ENCODE results near the gene CUZD1. TPM values are rescaled to one million over a fixed set of nuclear protein-coding genes. Genes with fewer than 3 reads are reported as not detected.

Gene CUZD1
- total RNA-seq, 2 experiments from 2014 or later, result 2.8 to 3.6 TPM

GRCh38 chr10:122849090-122849489 is 3.4 kb upstream of the CUZD1 start:
- peaks cover 16% of the 10 kb centered on the region for H3K4me1 Mint-ChIP-seq
- H3K4me3 Mint-ChIP-seq, result no peak overlapping the region
- H3K27me3 Mint-ChIP-seq, result no peaks in the 10 kb centered on the region
- H3K9me3 Mint-ChIP-seq (ENCODE audit: low read depth), result peaks cover 3% of the 10 kb centered on the region
- CTCF ChIA-PET, result no interaction called here
- no peak overlapping the region for H3K27ac Mint-ChIP-seq
- DNase-seq (no peak), ATAC-seq (no peak)
- H3K36me3 Mint-ChIP-seq, result peaks cover 64% of the 10 kb centered on the region

- no peak for DNase-seq
- Mint-ChIP-seq H3K27ac (no peak overlapping the region), H3K27me3 (no peaks in the 10 kb centered on the region), H3K36me3 (peaks cover 59% of the 10 kb centered on the region), H3K4me1 (peaks cover 7% of the 10 kb centered on the region), H3K4me3 (no peak overlapping the region), H3K9me3 (ENCODE audit: low read depth) (peaks cover 3% of the 10 kb centered on the region)
- no peak for ATAC-seq
- CTCF ChIA-PET, result no interaction called here
Observed at GRCh38 chr10:122847782-122848604, 2.3 kb upstream of the CUZD1 start.

GRCh38 chr10:122844146-122844545 is 1.5 kb downstream of the CUZD1 start:
- ATAC-seq (no peak), DNase-seq (no peak)
- peaks cover 5% of the 10 kb centered on the region for H3K4me1 Mint-ChIP-seq
- CTCF ChIA-PET, result no interaction called here
- peaks cover 53% of the 10 kb centered on the region for H3K36me3 Mint-ChIP-seq
- H3K4me3 Mint-ChIP-seq, result no peak overlapping the region
- H3K9me3 Mint-ChIP-seq (ENCODE audit: low read depth), result peaks cover 3% of the 10 kb centered on the region
- no peaks in the 10 kb centered on the region for H3K27me3 Mint-ChIP-seq
- H3K27ac Mint-ChIP-seq, result no peak overlapping the region

- Mint-ChIP-seq H3K27ac (no peak overlapping the region), H3K4me3 (no peak overlapping the region), H3K36me3 (peaks cover 63% of the 10 kb centered on the region), H3K9me3 (ENCODE audit: low read depth) (peaks cover 2% of the 10 kb centered on the region), H3K27me3 (no peaks in the 10 kb centered on the region), H3K4me1 (no peaks in the 10 kb centered on the region)
- CTCF ChIA-PET, result no interaction called here
- DNase-seq (no peak), ATAC-seq (no peak)
Observed at GRCh38 chr10:122841569-122841968, 4.1 kb downstream of the CUZD1 start.

- Mint-ChIP-seq H3K4me3 (no peak overlapping the region), H3K9me3 (ENCODE audit: low read depth) (no peaks in the 10 kb centered on the region), H3K27me3 (no peaks in the 10 kb centered on the region), H3K27ac (no peak overlapping the region), H3K4me1 (no peaks in the 10 kb centered on the region), H3K36me3 (peaks cover 60% of the 10 kb centered on the region)
- ATAC-seq (no peak), DNase-seq (no peak)
- CTCF ChIA-PET, result no interaction called here
Observed at GRCh38 chr10:122839505-122839904, 6.2 kb downstream of the CUZD1 start.

GRCh38 chr10:122838880-122839279 is 6.8 kb downstream of the CUZD1 start:
- CTCF ChIA-PET, result no interaction called here
- peaks cover 59% of the 10 kb centered on the region for H3K36me3 Mint-ChIP-seq

GRCh38 chr10:122835908-122836307 is 9.7 kb downstream of the CUZD1 start:
- H3K4me1 Mint-ChIP-seq, result no peaks in the 10 kb centered on the region
- ATAC-seq (no peak), DNase-seq (no peak)
- CTCF ChIA-PET, result no interaction called here
- no peaks in the 10 kb centered on the region for H3K9me3 Mint-ChIP-seq (ENCODE audit: low read depth)
- H3K36me3 Mint-ChIP-seq, result peaks cover 66% of the 10 kb centered on the region
- H3K27ac Mint-ChIP-seq, result no peak overlapping the region
- no peak overlapping the region for H3K4me3 Mint-ChIP-seq
- no peaks in the 10 kb centered on the region for H3K27me3 Mint-ChIP-seq

More at GRCh38 chr10:122838880-122839279, 6.8 kb downstream of the CUZD1 start:
- Mint-ChIP-seq H3K27ac (no peak overlapping the region), H3K4me3 (no peak overlapping the region), H3K27me3 (no peaks in the 10 kb centered on the region), H3K9me3 (ENCODE audit: low read depth) (no peaks in the 10 kb centered on the region), H3K4me1 (no peaks in the 10 kb centered on the region)
- no peak for ATAC-seq
- no peak for DNase-seq

- CTCF ChIA-PET, result no interaction called here
- no peaks in the 10 kb centered on the region for H3K9me3 Mint-ChIP-seq (ENCODE audit: low read depth)
- ATAC-seq, result no peak
- peaks cover 14% of the 10 kb centered on the region for H3K27me3 Mint-ChIP-seq
- no peaks in the 10 kb centered on the region for H3K4me1 Mint-ChIP-seq
- no peak for DNase-seq
- peaks cover 35% of the 10 kb centered on the region for H3K36me3 Mint-ChIP-seq
- no peak overlapping the region for H3K4me3 Mint-ChIP-seq
- H3K27ac Mint-ChIP-seq, result no peak overlapping the region
Observed at GRCh38 chr10:122830965-122831353, 14.7 kb downstream of the CUZD1 start.

GRCh38 chr10:122830273-122830964 is 15.2 kb downstream of the CUZD1 start:
- Mint-ChIP-seq H3K4me1 (no peaks in the 10 kb centered on the region), H3K27ac (no peak overlapping the region), H3K9me3 (ENCODE audit: low read depth) (no peaks in the 10 kb centered on the region), H3K27me3 (peaks cover 19% of the 10 kb centered on the region), H3K36me3 (peaks cover 33% of the 10 kb centered on the region), H3K4me3 (no peak overlapping the region)
- no peak for DNase-seq
- no peak for ATAC-seq
- CTCF ChIA-PET, result no interaction called here

- Mint-ChIP-seq H3K27me3 (peaks cover 26% of the 10 kb centered on the region), H3K36me3 (peaks cover 27% of the 10 kb centered on the region), H3K27ac (no peak overlapping the region), H3K4me3 (no peak overlapping the region), H3K9me3 (ENCODE audit: low read depth) (no peaks in the 10 kb centered on the region), H3K4me1 (no peaks in the 10 kb centered on the region)
- ATAC-seq (no peak), DNase-seq (no peak)
- CTCF ChIA-PET, result no interaction called here
Observed at GRCh38 chr10:122829454-122829853, 16.2 kb downstream of the CUZD1 start.

- CTCF ChIA-PET, result no interaction called here
- peaks cover 24% of the 10 kb centered on the region for H3K36me3 Mint-ChIP-seq
- no peak overlapping the region for H3K27ac Mint-ChIP-seq
- ATAC-seq, result no peak
- no peak for DNase-seq
- no peak overlapping the region for H3K4me3 Mint-ChIP-seq
- peaks cover 31% of the 10 kb centered on the region for H3K27me3 Mint-ChIP-seq
- H3K4me1 Mint-ChIP-seq, result no peaks in the 10 kb centered on the region
- no peaks in the 10 kb centered on the region for H3K9me3 Mint-ChIP-seq (ENCODE audit: low read depth)
Observed at GRCh38 chr10:122828716-122829255, 16.9 kb downstream of the CUZD1 start.

GRCh38 chr10:122827302-122827701 is 18.4 kb downstream of the CUZD1 start:
- CTCF ChIA-PET, result no interaction called here
- no peaks in the 10 kb centered on the region for H3K4me1 Mint-ChIP-seq
- H3K27me3 Mint-ChIP-seq, result peaks cover 35% of the 10 kb centered on the region
- no peak overlapping the region for H3K4me3 Mint-ChIP-seq
- ATAC-seq (no peak), DNase-seq (no peak)
- H3K36me3 Mint-ChIP-seq, result peaks cover 17% of the 10 kb centered on the region
- H3K9me3 Mint-ChIP-seq (ENCODE audit: low read depth), result no peaks in the 10 kb centered on the region
- H3K27ac Mint-ChIP-seq, result no peak overlapping the region

- peaks cover 47% of the 10 kb centered on the region for H3K27me3 Mint-ChIP-seq
- H3K4me3 Mint-ChIP-seq, result no peak overlapping the region
- H3K4me1 Mint-ChIP-seq, result no peaks in the 10 kb centered on the region
- ATAC-seq (no peak), DNase-seq (no peak)
- H3K36me3 Mint-ChIP-seq, result no peaks in the 10 kb centered on the region
- CTCF ChIA-PET, result no interaction called here
- H3K9me3 Mint-ChIP-seq (ENCODE audit: low read depth), result no peaks in the 10 kb centered on the region
- no peak overlapping the region for H3K27ac Mint-ChIP-seq
Observed at GRCh38 chr10:122822973-122823690, 22.5 kb downstream of the CUZD1 start.
